Neural progenitor cell (in vitro differentiated cells): ENCODE data around the gene IFI27. TPM values are rescaled to one million over a fixed set of nuclear protein-coding genes. Genes with fewer than 3 reads are reported as not detected.

Experiments
- DNase-seq: peaks from one replicate; pipeline ENCODE4 v3.0.0-alpha.2; 2016; ENCODE audit warnings: low spot score
- H2AFZ ChIP-seq: fragments of 200-600 bp; sonication (generic); replicated peaks from 2 replicates; pipeline ENCODE4 v1.6.1; 2016; ENCODE audit warnings: antibody characterized with exemption
- H3F3A ChIP-seq: fragments of 200-600 bp; sonication (generic); 2 replicates; pipeline ENCODE4 v1.6.1; 2016; ENCODE audit warnings: antibody characterized with exemption, low read depth
- H3K27ac ChIP-seq: fragments of 200-600 bp; sonication (generic); 2 replicates; pipeline ENCODE4 v1.5.1; 2016; ENCODE audit warnings: mild to moderate bottlenecking
- H3K27me3 ChIP-seq: fragments of 200-600 bp; sonication (generic); 2 replicates; pipeline ENCODE4 v1.6.1; 2016; ENCODE audit warnings: mild to moderate bottlenecking, moderate library complexity
- H3K36me3 ChIP-seq: fragments of 200-600 bp; sonication (generic); 2 replicates; pipeline ENCODE4 v1.5.1; 2016
- H3K4me1 ChIP-seq: fragments of 200-600 bp; sonication (generic); 2 replicates; pipeline ENCODE4 v1.6.1; 2016; ENCODE audit warnings: mixed run types
- H3K4me2 ChIP-seq: fragments of 200-600 bp; sonication (generic); 2 replicates; pipeline ENCODE4 v1.6.1; 2016
- H3K4me3 ChIP-seq: fragments of 200-600 bp; sonication (generic); 2 replicates; pipeline ENCODE4 v1.5.1; 2016
- H3K79me2 ChIP-seq: fragments of 200-600 bp; sonication (generic); 2 replicates; pipeline ENCODE4 v1.6.1; 2016; ENCODE audit warnings: low read depth
- H3K9ac ChIP-seq: fragments of 200-600 bp; sonication (generic); 2 replicates; pipeline ENCODE4 v1.6.1; 2016
- H3K9me3 ChIP-seq: fragments of 200-600 bp; sonication (generic); 2 replicates; pipeline ENCODE4 v1.5.1; 2016; ENCODE audit warnings: low read depth
- H4K20me1 ChIP-seq: fragments of 200-600 bp; sonication (generic); 2 replicates; pipeline ENCODE4 v1.6.1; 2016; ENCODE audit warnings: low read depth
- H3K27ac Mint-ChIP-seq: 3 replicates; pipeline ENCODE4 v1.8.0; 2021; ENCODE audit warnings: mixed read lengths
- H3K27me3 Mint-ChIP-seq: 2 replicates; pipeline ENCODE4 v1.8.0; 2022; ENCODE audit warnings: low read depth, mild to moderate bottlenecking, inconsistent platforms, moderate library complexity, mixed read lengths; ENCODE audit not compliant: insufficient read depth
- H3K36me3 Mint-ChIP-seq: 3 replicates; pipeline ENCODE4 v1.8.0; 2021; ENCODE audit warnings: mixed read lengths
- H3K4me1 Mint-ChIP-seq: 3 replicates; pipeline ENCODE4 v1.8.0; 2021; ENCODE audit warnings: mixed read lengths
- H3K4me3 Mint-ChIP-seq: 3 replicates; pipeline ENCODE4 v1.8.0; 2021; ENCODE audit warnings: mild to moderate bottlenecking, moderate library complexity, mixed read lengths
- H3K9me3 Mint-ChIP-seq: 3 replicates; pipeline ENCODE4 v1.8.0; 2020; ENCODE audit warnings: mixed read lengths
- CTCF ChIP-seq: fragments of 200-600 bp; sonication (generic); IDR thresholded peaks from 2 replicates; pipeline ENCODE4 v1.5.1; 2017; ENCODE audit warnings: antibody characterized with exemption, mild to moderate bottlenecking
- EZH2 ChIP-seq: fragments of 200-600 bp; sonication (generic); IDR thresholded peaks from 2 replicates; pipeline ENCODE4 v1.6.1; 2017; ENCODE audit warnings: antibody characterized with exemption, mild to moderate bottlenecking, moderate library complexity
- EZH2phosphoT487 ChIP-seq: fragments of 200-600 bp; sonication (generic); IDR thresholded peaks from 2 replicates; pipeline ENCODE4 v1.6.1; 2017; ENCODE audit warnings: antibody characterized with exemption
- total RNA-seq: library from RNA; depleted of rRNA; stranded (reverse); fragments of >200 nt; gene quantifications from 2 replicates; pipeline ENCODE4 v1.2.3, GENCODE V29; 2015; ENCODE audit warnings: low replicate concordance

The IFI27 gene
- total RNA-seq, 1 donor from 2014 or later: 0.69 TPM

- Histone ChIP-seq H3K4me3 (no peak overlapping the region), H2AFZ (no peak overlapping the region), H3K27me3 (no peaks in the 10 kb centered on the region), H4K20me1 (no peaks in the 10 kb centered on the region), H3K4me2 (no peak overlapping the region), H3K36me3 (no peaks in the 10 kb centered on the region), H3K9ac (no peak overlapping the region), H3K9me3 (no peaks in the 10 kb centered on the region), H3K27ac (no peak overlapping the region), H3K79me2 (no peaks in the 10 kb centered on the region), H3F3A (no peaks in the 10 kb centered on the region), H3K4me1 (peaks cover 5% of the 10 kb centered on the region)
- H3K27me3 Mint-ChIP-seq: peaks cover 4% of the 10 kb centered on the region
- DNase-seq: no peak
- H3K27ac Mint-ChIP-seq: no peak overlapping the region
- no peak for TF ChIP-seq EZH2
- H3K4me3 Mint-ChIP-seq: no peak overlapping the region
- H3K36me3 Mint-ChIP-seq: peaks cover 20% of the 10 kb centered on the region
- no peaks in the 10 kb centered on the region for H3K9me3 Mint-ChIP-seq
- H3K4me1 Mint-ChIP-seq: peaks cover 2% of the 10 kb centered on the region
These were observed 7.6 kb upstream of the IFI27 start for GRCh38 chr14:94102768-94103482.

- no peak overlapping the region for H3K9ac ChIP-seq
- H3K4me2 ChIP-seq: no peak overlapping the region
- Mint-ChIP-seq H3K27me3 (peaks cover 4% of the 10 kb centered on the region), H3K9me3 (no peaks in the 10 kb centered on the region), H3K4me3 (no peak overlapping the region), H3K36me3 (peaks cover 15% of the 10 kb centered on the region), H3K27ac (no peak overlapping the region), H3K4me1 (peaks cover 7% of the 10 kb centered on the region)
- no peaks in the 10 kb centered on the region for H4K20me1 ChIP-seq
- H3F3A ChIP-seq: no peaks in the 10 kb centered on the region
- H3K4me1 ChIP-seq: peaks cover 5% of the 10 kb centered on the region
- no peaks in the 10 kb centered on the region for H3K9me3 ChIP-seq
- H3K36me3 ChIP-seq: no peaks in the 10 kb centered on the region
- H3K79me2 ChIP-seq: no peaks in the 10 kb centered on the region
- H3K27ac ChIP-seq: no peak overlapping the region
- TF ChIP-seq CTCF: no peak
- no peak for DNase-seq
- H2AFZ ChIP-seq: no peak overlapping the region
- H3K4me3 ChIP-seq: no peak overlapping the region
- H3K27me3 ChIP-seq: no peaks in the 10 kb centered on the region
These were observed 6.9 kb upstream of the IFI27 start for GRCh38 chr14:94103554-94104150.

- Histone ChIP-seq H3K4me3 (no peak overlapping the region), H3K9ac (no peak overlapping the region), H3K36me3 (no peaks in the 10 kb centered on the region), H3K4me2 (no peak overlapping the region), H3F3A (no peaks in the 10 kb centered on the region), H2AFZ (no peak overlapping the region), H3K79me2 (no peaks in the 10 kb centered on the region), H3K27ac (no peak overlapping the region), H4K20me1 (no peaks in the 10 kb centered on the region), H3K27me3 (no peaks in the 10 kb centered on the region), H3K9me3 (no peaks in the 10 kb centered on the region), H3K4me1 (peaks cover 5% of the 10 kb centered on the region)
- Mint-ChIP-seq H3K27ac (no peak overlapping the region), H3K36me3 (peaks cover 10% of the 10 kb centered on the region), H3K4me3 (no peak overlapping the region), H3K4me1 (peaks cover 8% of the 10 kb centered on the region), H3K27me3 (peaks cover 5% of the 10 kb centered on the region), H3K9me3 (no peaks in the 10 kb centered on the region)
- no peak for TF ChIP-seq EZH2phosphoT487
- no peak for TF ChIP-seq CTCF
- TF ChIP-seq EZH2: no peak
- no peak for DNase-seq
These were observed 5.8 kb upstream of the IFI27 start for GRCh38 chr14:94104731-94105130.

DNA sequence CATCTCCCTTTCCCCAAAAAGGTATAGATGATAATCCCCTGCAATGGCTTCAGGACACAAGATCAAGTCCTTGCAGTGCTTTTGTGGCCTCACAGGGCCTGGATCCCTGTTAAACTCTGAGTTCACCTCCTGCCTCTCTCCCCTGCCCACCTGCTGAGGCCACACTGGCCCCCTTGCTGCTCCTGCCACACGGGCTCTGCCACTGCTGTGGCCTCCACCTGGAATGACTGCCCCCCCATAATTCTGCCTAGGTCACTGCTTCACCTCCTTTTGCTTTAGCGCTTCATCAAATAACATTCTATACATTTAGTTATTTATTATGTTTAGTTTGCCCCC, 653 bp upstream of the IFI27 start:
- H3K36me3 Mint-ChIP-seq: peaks cover 6% of the 10 kb centered on the region
- H3K27me3 Mint-ChIP-seq: peaks cover 6% of the 10 kb centered on the region
- no peaks in the 10 kb centered on the region for H3K9me3 Mint-ChIP-seq
- DNase-seq: no peak
- Histone ChIP-seq H3K4me3 (no peak overlapping the region), H3K79me2 (no peaks in the 10 kb centered on the region), H3K36me3 (no peaks in the 10 kb centered on the region), H3K4me2 (no peak overlapping the region), H3K9ac (no peak overlapping the region), H3K9me3 (no peaks in the 10 kb centered on the region), H4K20me1 (no peaks in the 10 kb centered on the region), H3K27ac (no peak overlapping the region), H2AFZ (no peak overlapping the region), H3F3A (no peaks in the 10 kb centered on the region), H3K27me3 (no peaks in the 10 kb centered on the region), H3K4me1 (peaks cover 14% of the 10 kb centered on the region)
- H3K27ac Mint-ChIP-seq: no peak overlapping the region
- no peak overlapping the region for H3K4me3 Mint-ChIP-seq
- H3K4me1 Mint-ChIP-seq: peaks cover 16% of the 10 kb centered on the region
- TF ChIP-seq CTCF (no peak), EZH2 (no peak), EZH2phosphoT487 (no peak)
